SK-N-SH treated with all-trans-retinoic acid at 6 μM for 48 hours (cell line): Measurements from ENCODE around the gene FAM117A.

Source experiments
- ATAC-seq: fragments of 200-7000 bp; cut with Tn5 transposase; 3 replicates; pipeline ENCODE4 v1.9.1; 2020; ENCODE audit warnings: mild to moderate bottlenecking, moderate library complexity
- ARNTL ChIP-seq: fragments of 450-650 bp; formaldehyde crosslinking; IDR thresholded peaks from 2 replicates; pipeline ENCODE4 v1.5.0; 2020; ENCODE audit warnings: low read depth, mild to moderate bottlenecking, moderate library complexity, borderline replicate concordance
- BACH2 ChIP-seq: fragments of 250-450 bp; sonication (Bioruptor Pico); IDR thresholded peaks from 2 replicates; pipeline ENCODE4 v1.9.0; 2021; ENCODE audit warnings: mild to moderate bottlenecking, borderline replicate concordance
- CREB5 ChIP-seq: fragments of 250-450 bp; sonication (Bioruptor Pico); IDR thresholded peaks from 2 replicates; pipeline ENCODE4 v1.5.1; 2020; ENCODE audit warnings: low read depth, mild to moderate bottlenecking, moderate library complexity
- CSDC2 ChIP-seq: fragments of 250-450 bp; sonication (Bioruptor Pico); IDR thresholded peaks from 2 replicates; pipeline ENCODE4 v1.5.0; 2020; ENCODE audit warnings: mild to moderate bottlenecking, moderate library complexity
- CSRNP3 ChIP-seq: fragments of 250-450 bp; sonication (Bioruptor Pico); IDR thresholded peaks from 2 replicates; pipeline ENCODE4 v1.5.1; 2021; ENCODE audit warnings: mild to moderate bottlenecking, moderate library complexity
- ESRRG ChIP-seq: fragments of 250-450 bp; sonication (Bioruptor Pico); IDR thresholded peaks from 2 replicates; pipeline ENCODE4 v1.6.1; 2021; ENCODE audit warnings: mild to moderate bottlenecking
- GLIS3 ChIP-seq: fragments of 250-450 bp; sonication (Bioruptor Pico); IDR thresholded peaks from 2 replicates; pipeline ENCODE4 v1.5.0; 2020; ENCODE audit warnings: mild to moderate bottlenecking, moderate library complexity
- ISL1 ChIP-seq: fragments of 250-450 bp; sonication (Bioruptor Pico); IDR thresholded peaks from 2 replicates; pipeline ENCODE4 v2.1.2; 2022; ENCODE audit warnings: mild to moderate bottlenecking, moderate library complexity
- OSR1 ChIP-seq: fragments of 250-450 bp; sonication (Bioruptor Pico); IDR thresholded peaks from 2 replicates; pipeline ENCODE4 v1.8.0; 2022; ENCODE audit warnings: moderate library complexity, mild to moderate bottlenecking, inconsistent platforms
- PATZ1 ChIP-seq: fragments of 250-450 bp; sonication (Bioruptor Pico); IDR thresholded peaks from 2 replicates; pipeline ENCODE4 v1.8.0; 2020; ENCODE audit warnings: mild to moderate bottlenecking, moderate library complexity, borderline replicate concordance
- POU6F1 ChIP-seq: fragments of 250-450 bp; sonication (Bioruptor Pico); IDR thresholded peaks from 2 replicates; pipeline ENCODE4 v1.8.0; 2021; ENCODE audit warnings: low read depth, mild to moderate bottlenecking, moderate library complexity, borderline replicate concordance
- PPARA ChIP-seq: fragments of 250-450 bp; sonication (Bioruptor Pico); IDR thresholded peaks from 2 replicates; pipeline ENCODE4 v1.5.0; 2020; ENCODE audit warnings: mild to moderate bottlenecking, borderline replicate concordance
- RARB ChIP-seq: fragments of 250-450 bp; sonication (Bioruptor Pico); IDR thresholded peaks from 2 replicates; pipeline ENCODE4 v1.8.0; 2021; ENCODE audit warnings: mild to moderate bottlenecking, moderate library complexity
- SNAI2 ChIP-seq: fragments of 250-450 bp; sonication (Bioruptor Pico); IDR thresholded peaks from 2 replicates; pipeline ENCODE4 v1.5.0; 2020; ENCODE audit warnings: mild to moderate bottlenecking, moderate library complexity
- TOX ChIP-seq: fragments of 250-450 bp; sonication (Bioruptor Pico); IDR thresholded peaks from 2 replicates; pipeline ENCODE4 v1.8.0; 2021; ENCODE audit warnings: mild to moderate bottlenecking, moderate library complexity, borderline replicate concordance
- TSHZ2 ChIP-seq: fragments of 250-450 bp; sonication (Bioruptor Pico); IDR thresholded peaks from 2 replicates; pipeline ENCODE4 v1.5.0; 2020; ENCODE audit warnings: mild to moderate bottlenecking, moderate library complexity
- ZC3H10 ChIP-seq: fragments of 250-450 bp; sonication (Bioruptor Pico); IDR thresholded peaks from 2 replicates; pipeline ENCODE4 v1.5.1; 2021; ENCODE audit warnings: mild to moderate bottlenecking, moderate library complexity
- ZFP3 ChIP-seq: fragments of 250-450 bp; sonication (Bioruptor Pico); IDR thresholded peaks from 2 replicates; pipeline ENCODE4 v1.5.0; 2020; ENCODE audit warnings: mild to moderate bottlenecking, moderate library complexity
- ZFP30 ChIP-seq: fragments of 450-650 bp; formaldehyde crosslinking; IDR thresholded peaks from 2 replicates; pipeline ENCODE4 v1.5.0; 2022; ENCODE audit warnings: mild to moderate bottlenecking, moderate library complexity
- ZNF565 ChIP-seq: fragments of 450-650 bp; formaldehyde crosslinking; conservative IDR thresholded peaks from 2 replicates; pipeline ENCODE4 v1.5.0; 2020; ENCODE audit warnings: low read depth, mild to moderate bottlenecking, moderate library complexity
- ZNF70 ChIP-seq: fragments of 450-650 bp; formaldehyde crosslinking; IDR thresholded peaks from 2 replicates; pipeline ENCODE4 v1.5.0; 2020; ENCODE audit warnings: mild to moderate bottlenecking, moderate library complexity
- ZNF8 ChIP-seq: fragments of 450-650 bp; formaldehyde crosslinking; IDR thresholded peaks from 2 replicates; pipeline ENCODE4 v1.5.0; 2020; ENCODE audit warnings: mild to moderate bottlenecking, moderate library complexity

FAM117A gene

GRCh38 chr17:49749730-49750129 lies 14.2 kb downstream of the FAM117A start:
- ATAC-seq = no peak
- TF ChIP-seq TSHZ2 (CRISPR knock-in tag) = no peak
- TF ChIP-seq ZNF565 = no peak
- TF ChIP-seq ARNTL (CRISPR knock-in tag) = no peak
- TF ChIP-seq ZNF70 (CRISPR knock-in tag) = no peak
- TF ChIP-seq TOX (CRISPR knock-in tag) = no peak
- no peak for TF ChIP-seq ISL1 (CRISPR knock-in tag)
- no peak for TF ChIP-seq PPARA (CRISPR knock-in tag)
- no peak for TF ChIP-seq RARB (CRISPR knock-in tag)
- no peak for TF ChIP-seq CSRNP3 (CRISPR knock-in tag)
- no peak for TF ChIP-seq OSR1 (CRISPR knock-in tag)
- no peak for TF ChIP-seq GLIS3 (CRISPR knock-in tag)
- no peak for TF ChIP-seq BACH2 (CRISPR knock-in tag)
- TF ChIP-seq POU6F1 = no peak
- no peak for TF ChIP-seq ZC3H10 (CRISPR knock-in tag)
- no peak for TF ChIP-seq ESRRG (CRISPR knock-in tag)

- no peak for ATAC-seq
- TF ChIP-seq PPARA (CRISPR knock-in tag) = no peak
- no peak for TF ChIP-seq GLIS3 (CRISPR knock-in tag)
- no peak for TF ChIP-seq ZFP3 (CRISPR knock-in tag)
- TF ChIP-seq CREB5 (CRISPR knock-in tag) = no peak
- TF ChIP-seq ZNF8 = no peak
- no peak for TF ChIP-seq CSDC2 (CRISPR knock-in tag)
- TF ChIP-seq ZNF565 = no peak
- TF ChIP-seq ZC3H10 (CRISPR knock-in tag) = no peak
- TF ChIP-seq SNAI2 = no peak
- TF ChIP-seq POU6F1 = no peak
- TF ChIP-seq ZFP30 (CRISPR knock-in tag) = no peak
- no peak for TF ChIP-seq CSRNP3 (CRISPR knock-in tag)
- no peak for TF ChIP-seq OSR1 (CRISPR knock-in tag)
- no peak for TF ChIP-seq TSHZ2 (CRISPR knock-in tag)
- no peak for TF ChIP-seq ZNF70 (CRISPR knock-in tag)
- TF ChIP-seq PATZ1 (CRISPR knock-in tag) = no peak
- TF ChIP-seq ESRRG (CRISPR knock-in tag) = no peak
- TF ChIP-seq ISL1 (CRISPR knock-in tag) = no peak
- no peak for TF ChIP-seq RARB (CRISPR knock-in tag)
These were observed 15.1 kb downstream of the FAM117A start for GRCh38 chr17:49748791-49749190.
